Neural cell (in vitro differentiated cells): Measurements from ENCODE around the gene TGOLN2. TPM values are rescaled to one million over a fixed set of nuclear protein-coding genes. Genes with fewer than 3 reads are reported as not detected.

Experiments
- H2AFZ ChIP-seq: fragments of 200-600, 300-800 bp; sonication (generic), shearing (Covaris generic); 2 replicates; pipeline ENCODE4 v1.6.0; 2014; ENCODE audit warnings: low read depth, mild to moderate bottlenecking, antibody characterized with exemption, low read length, moderate library complexity
- H3F3A ChIP-seq: fragments of 200-600 bp; shearing (Covaris generic); 2 replicates; pipeline ENCODE4 v1.6.1; 2016; ENCODE audit warnings: mild to moderate bottlenecking, moderate library complexity, mixed read lengths, antibody characterized with exemption, low read length; ENCODE audit not compliant: insufficient read depth, poor library complexity, severe bottlenecking
- H3K27ac ChIP-seq: fragments of 200-600, 300-800 bp; sonication (generic), shearing (Covaris generic); 2 replicates; pipeline ENCODE4 v1.5.1; 2014; ENCODE audit warnings: mild to moderate bottlenecking, low read length, moderate library complexity
- H3K27me3 ChIP-seq: fragments of 300-800, 200-600 bp; sonication (generic), shearing (Covaris generic); 2 replicates; pipeline ENCODE4 v1.6.0; 2014; ENCODE audit warnings: mild to moderate bottlenecking, low read depth, low read length, moderate library complexity; ENCODE audit not compliant: insufficient read depth
- H3K36me3 ChIP-seq: fragments of 300-800, 200-600 bp; sonication (generic), shearing (Covaris generic); 2 replicates; pipeline ENCODE4 v1.5.1; 2014; ENCODE audit warnings: mild to moderate bottlenecking, antibody characterized with exemption, low read length, moderate library complexity; ENCODE audit not compliant: insufficient read depth
- H3K4me2 ChIP-seq: fragments of 300-800, 200-600 bp; sonication (generic), shearing (Covaris generic); 2 replicates; pipeline ENCODE4 v1.6.0; 2014; ENCODE audit warnings: mild to moderate bottlenecking, low read length
- H3K4me3 ChIP-seq: fragments of 300-800, 200-600 bp; sonication (generic), shearing (Covaris generic); 2 replicates; pipeline ENCODE4 v1.5.1; 2014; ENCODE audit warnings: mild to moderate bottlenecking, low read length, moderate library complexity
- H3K79me2 ChIP-seq: fragments of 200-600 bp; shearing (Covaris generic); replicated peaks from 2 replicates; pipeline ENCODE4 v1.6.0; 2014; ENCODE audit warnings: mild to moderate bottlenecking, low read length, moderate library complexity; ENCODE audit not compliant: insufficient read depth
- H3K9ac ChIP-seq: fragments of 300-800, 200-600 bp; sonication (generic), shearing (Covaris generic); 2 replicates; pipeline ENCODE4 v1.6.1; 2016; ENCODE audit warnings: mild to moderate bottlenecking, low read length, mixed read lengths
- H3K9me2 ChIP-seq: fragments of 200-600 bp; shearing (Covaris generic); 2 replicates; pipeline ENCODE4 v1.6.1; 2016; ENCODE audit warnings: mild to moderate bottlenecking, low read length, mixed read lengths; ENCODE audit not compliant: insufficient read depth
- H3K9me3 ChIP-seq: fragments of 200-600, 300-800 bp; sonication (generic), shearing (Covaris generic); 2 replicates; pipeline ENCODE4 v1.6.1; 2016; ENCODE audit warnings: mild to moderate bottlenecking, mixed run types, low read length, moderate library complexity, mixed read lengths
- H4K20me1 ChIP-seq: fragments of 200-600 bp; shearing (Covaris generic); 2 replicates; pipeline ENCODE4 v1.6.1; 2016; ENCODE audit warnings: mild to moderate bottlenecking, mixed run types; ENCODE audit not compliant: insufficient read depth
- EP300 ChIP-seq: fragments of 450-650 bp; conservative IDR thresholded peaks from 2 replicates; pipeline ENCODE4 v1.6.1; 2014; ENCODE audit warnings: antibody characterized with exemption, mild to moderate bottlenecking, moderate library complexity; ENCODE audit not compliant: poor library complexity, severe bottlenecking
- EZH2 ChIP-seq: fragments of 200-600, 300-800 bp; shearing (Covaris generic), sonication (generic); IDR thresholded peaks from 2 replicates; pipeline ENCODE4 v1.6.1; 2014; ENCODE audit warnings: antibody characterized with exemption, low read length, borderline replicate concordance, mild to moderate bottlenecking; ENCODE audit not compliant: insufficient read depth, poor library complexity, severe bottlenecking
- MXI1 ChIP-seq: fragments of 450-650 bp; conservative IDR thresholded peaks from 2 replicates; pipeline ENCODE4 v1.6.1; 2014; ENCODE audit warnings: antibody characterized with exemption, mild to moderate bottlenecking; ENCODE audit not compliant: poor library complexity, severe bottlenecking
- POLR2AphosphoS5 ChIP-seq: IDR thresholded peaks from 2 replicates; pipeline ENCODE4 v1.6.1; 2012
- RAD21 ChIP-seq: fragments of 450-650 bp; conservative IDR thresholded peaks from 2 replicates; pipeline ENCODE4 v1.6.1; 2014; ENCODE audit warnings: antibody characterized with exemption, mild to moderate bottlenecking, moderate library complexity
- REST ChIP-seq: IDR thresholded peaks from 2 replicates; pipeline ENCODE4 v1.6.1; 2012; ENCODE audit warnings: borderline replicate concordance
- SMC3 ChIP-seq: fragments of 450-650 bp; conservative IDR thresholded peaks from 2 replicates; pipeline ENCODE4 v1.6.1; 2014; ENCODE audit warnings: antibody characterized with exemption, mild to moderate bottlenecking, moderate library complexity; ENCODE audit not compliant: poor library complexity
- TAF1 ChIP-seq: IDR thresholded peaks from 2 replicates; pipeline ENCODE4 v1.6.1; 2012; ENCODE audit warnings: low read depth
- polyA plus RNA-seq: library from polyadenylated mRNA; depleted of rRNA; stranded (reverse); fragments of >200 nt; gene quantifications from 2 replicates; pipeline ENCODE4 v1.2.3, GENCODE V29; 2014
- TF ChIP-seq, protein P1 (sequence below): fragments of 450-650 bp; IDR thresholded peaks from 2 replicates; pipeline ENCODE4 v1.5.1; 2014; ENCODE audit warnings: antibody characterized with exemption, mild to moderate bottlenecking, moderate library complexity; ENCODE audit not compliant: poor library complexity, severe bottlenecking

TGOLN2 gene
- polyA plus RNA-seq, 1 donor from 2014 or later: 22.7 TPM

GRCh38 chr2:85342156-85342555 lies 14.4 kb upstream of the TGOLN2 start:
- no peaks in the 10 kb centered on the region for H3F3A ChIP-seq
- H3K27me3 ChIP-seq: no peaks in the 10 kb centered on the region
- H3K27ac ChIP-seq: no peak overlapping the region
- no peaks in the 10 kb centered on the region for H3K9me2 ChIP-seq
- H3K9me3 ChIP-seq: no peaks in the 10 kb centered on the region
- H3K4me2 ChIP-seq: no peak overlapping the region
- H3K9ac ChIP-seq: no peak overlapping the region
- H4K20me1 ChIP-seq: no peaks in the 10 kb centered on the region
- H3K4me3 ChIP-seq: no peak overlapping the region
- no peaks in the 10 kb centered on the region for H3K79me2 ChIP-seq
- TF ChIP-seq, protein P1, sequence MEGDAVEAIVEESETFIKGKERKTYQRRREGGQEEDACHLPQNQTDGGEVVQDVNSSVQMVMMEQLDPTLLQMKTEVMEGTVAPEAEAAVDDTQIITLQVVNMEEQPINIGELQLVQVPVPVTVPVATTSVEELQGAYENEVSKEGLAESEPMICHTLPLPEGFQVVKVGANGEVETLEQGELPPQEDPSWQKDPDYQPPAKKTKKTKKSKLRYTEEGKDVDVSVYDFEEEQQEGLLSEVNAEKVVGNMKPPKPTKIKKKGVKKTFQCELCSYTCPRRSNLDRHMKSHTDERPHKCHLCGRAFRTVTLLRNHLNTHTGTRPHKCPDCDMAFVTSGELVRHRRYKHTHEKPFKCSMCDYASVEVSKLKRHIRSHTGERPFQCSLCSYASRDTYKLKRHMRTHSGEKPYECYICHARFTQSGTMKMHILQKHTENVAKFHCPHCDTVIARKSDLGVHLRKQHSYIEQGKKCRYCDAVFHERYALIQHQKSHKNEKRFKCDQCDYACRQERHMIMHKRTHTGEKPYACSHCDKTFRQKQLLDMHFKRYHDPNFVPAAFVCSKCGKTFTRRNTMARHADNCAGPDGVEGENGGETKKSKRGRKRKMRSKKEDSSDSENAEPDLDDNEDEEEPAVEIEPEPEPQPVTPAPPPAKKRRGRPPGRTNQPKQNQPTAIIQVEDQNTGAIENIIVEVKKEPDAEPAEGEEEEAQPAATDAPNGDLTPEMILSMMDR: no peak
- TF ChIP-seq REST (no peak), TAF1 (no peak), EZH2 (no peak), POLR2AphosphoS5 (no peak), RAD21 (no peak), SMC3 (no peak), MXI1 (no peak), EP300 (no peak)
- H3K36me3 ChIP-seq: no peaks in the 10 kb centered on the region
- no peak overlapping the region for H2AFZ ChIP-seq

DNA sequence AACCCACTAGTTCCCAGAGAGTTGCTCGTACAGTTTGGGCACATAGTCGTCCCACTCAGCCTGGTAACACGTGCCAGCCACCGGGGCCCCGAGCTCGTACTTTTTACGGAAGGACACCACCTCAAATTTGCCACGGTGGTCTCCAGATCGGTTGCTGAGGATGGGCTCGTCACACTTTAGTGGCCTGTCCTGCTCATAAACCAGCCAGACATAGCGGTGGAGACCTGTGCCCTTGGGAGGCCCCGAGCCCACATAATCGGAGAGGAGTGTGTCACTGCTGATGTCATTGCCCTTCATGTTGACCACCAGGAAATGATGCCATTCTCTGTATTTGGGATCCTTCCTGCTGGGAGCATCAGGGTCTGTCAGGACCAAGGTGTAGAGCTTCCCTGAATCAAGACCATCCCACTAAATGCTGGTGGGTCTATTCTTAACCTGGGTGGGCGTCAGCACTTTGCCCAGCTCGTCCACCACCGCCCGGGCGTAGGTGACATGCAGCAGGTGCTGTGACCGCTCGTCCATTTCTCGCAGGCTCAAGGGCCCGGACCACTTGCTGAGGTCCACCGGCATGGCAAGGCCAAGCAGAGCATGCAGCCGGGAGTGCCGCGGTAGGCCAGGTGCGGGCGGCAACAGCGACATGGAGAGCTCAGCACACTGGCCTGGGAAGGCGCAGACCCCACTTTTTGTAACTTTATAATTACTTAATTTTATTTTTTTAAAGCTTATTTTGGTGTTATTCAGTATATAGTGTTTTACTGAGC lies 13.7 kb upstream of the TGOLN2 start:
- Histone ChIP-seq H4K20me1 (no peaks in the 10 kb centered on the region), H3K4me2 (no peak overlapping the region), H3K4me3 (no peak overlapping the region), H3K27ac (no peak overlapping the region), H2AFZ (no peak overlapping the region), H3K9ac (no peak overlapping the region), H3F3A (no peaks in the 10 kb centered on the region), H3K9me3 (no peaks in the 10 kb centered on the region), H3K27me3 (no peaks in the 10 kb centered on the region), H3K79me2 (no peaks in the 10 kb centered on the region), H3K36me3 (no peaks in the 10 kb centered on the region), H3K9me2 (no peaks in the 10 kb centered on the region)
- TF ChIP-seq REST (no peak), RAD21 (no peak), MXI1 (no peak)
- TF ChIP-seq, protein P1: no peak
